ENCODE data around the gene SIGLEC8.
"Not testable (repeated sequence)": the region's sequence is repeated elsewhere in the genome, so short reads cannot be mapped to it uniquely, and the experiment has no call there.

The SIGLEC8 gene

DNA sequence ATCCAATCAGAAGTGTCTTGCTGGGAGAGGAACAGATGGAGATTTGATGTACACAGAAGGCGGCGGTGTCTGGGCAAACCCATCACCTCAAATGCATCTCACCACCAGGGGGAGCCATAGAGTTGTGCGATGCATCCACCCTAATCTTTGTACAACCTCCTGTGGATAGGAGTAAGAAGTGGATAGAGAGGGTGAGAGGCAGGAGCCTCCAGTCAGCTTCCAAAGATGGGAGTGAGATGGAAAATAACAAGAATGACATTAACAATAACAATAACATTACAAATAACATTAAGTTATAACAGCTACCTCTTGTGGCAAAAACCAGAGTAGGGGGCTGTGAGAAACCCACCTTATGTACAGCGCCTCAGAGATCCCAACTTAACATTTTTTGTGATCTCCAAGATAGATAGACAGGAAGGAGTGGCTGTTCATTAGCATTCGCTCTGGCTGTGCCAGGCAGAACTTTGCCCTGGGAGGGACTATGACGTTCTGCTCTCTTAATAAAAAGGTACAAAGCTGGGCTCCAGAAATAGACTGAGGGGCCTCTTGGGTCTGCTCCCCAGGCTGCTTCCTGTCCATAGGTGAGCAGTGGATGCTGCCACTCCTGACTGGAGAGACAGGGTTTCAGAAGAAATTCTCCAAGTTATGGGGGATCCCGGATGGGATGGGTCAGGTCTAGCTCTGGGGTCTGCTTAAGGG is 14.9 kb upstream of the SIGLEC8 start:
- DNase-seq (ENCODE audit: low read depth in 2 of 2): peak; percentile 71 to 79

DNA sequence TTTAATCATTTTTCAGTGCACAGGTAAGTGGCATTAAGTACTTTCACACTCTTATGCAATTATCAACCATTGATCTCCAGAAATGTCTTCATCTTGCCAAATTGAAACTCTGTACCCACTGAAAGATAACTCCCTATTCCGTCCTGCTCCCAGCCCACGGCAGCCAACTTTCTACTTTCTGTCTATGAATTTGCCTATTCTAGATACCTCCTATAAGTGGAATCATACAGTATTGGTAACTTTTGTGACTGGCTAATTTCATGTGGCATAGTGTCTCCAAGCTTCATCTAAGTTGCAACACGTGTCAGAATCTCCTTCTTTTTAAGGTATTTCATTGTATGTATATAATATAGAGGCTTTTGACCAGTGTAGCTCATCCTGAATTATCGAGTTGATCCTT is 14.4 kb upstream of the SIGLEC8 start:
- DNase-seq (ENCODE audit: low read depth in 2 of 2): no peak

DNA sequence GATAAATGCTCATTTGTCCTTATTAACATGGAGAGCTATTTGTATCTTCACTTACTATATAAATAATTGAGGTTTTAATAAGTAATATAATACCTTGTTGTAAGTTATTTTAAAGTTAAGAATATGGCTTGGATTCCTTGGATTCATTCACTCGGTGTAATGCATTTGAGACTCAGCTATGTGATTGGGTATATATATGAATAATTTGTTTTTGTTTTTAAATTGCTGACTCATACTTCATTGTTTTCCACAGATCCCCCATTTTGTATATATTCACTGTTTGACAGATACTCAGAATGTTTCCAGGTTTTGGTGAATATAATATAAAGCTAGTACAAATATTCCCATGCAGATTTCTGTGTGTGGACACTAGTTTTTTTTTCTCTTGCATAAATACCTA is 13.3 kb upstream of the SIGLEC8 start:
- DNase-seq (ENCODE audit: low read depth in 2 of 2): no peak

DNA sequence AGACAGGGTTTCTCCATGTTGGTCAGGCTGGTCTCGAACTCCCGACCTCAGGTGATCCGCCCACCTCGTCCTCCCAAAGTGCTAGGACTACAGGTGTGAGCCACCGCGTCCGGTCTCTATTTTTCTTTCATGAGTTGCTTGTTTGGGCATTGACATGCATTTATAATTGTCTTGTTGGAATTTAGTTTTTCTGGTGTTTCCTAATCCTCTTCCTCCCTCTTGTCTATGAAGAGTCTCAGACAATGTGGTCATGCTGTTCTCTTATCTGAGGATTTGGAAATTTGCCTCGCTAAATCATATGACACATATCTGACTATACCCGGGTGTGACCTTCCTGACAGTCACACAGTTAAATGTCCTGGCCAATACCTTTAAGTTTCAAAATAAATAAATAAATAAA is 12.7 kb upstream of the SIGLEC8 start:
- DNase-seq (ENCODE audit: low read depth in 2 of 2): no peak

DNA sequence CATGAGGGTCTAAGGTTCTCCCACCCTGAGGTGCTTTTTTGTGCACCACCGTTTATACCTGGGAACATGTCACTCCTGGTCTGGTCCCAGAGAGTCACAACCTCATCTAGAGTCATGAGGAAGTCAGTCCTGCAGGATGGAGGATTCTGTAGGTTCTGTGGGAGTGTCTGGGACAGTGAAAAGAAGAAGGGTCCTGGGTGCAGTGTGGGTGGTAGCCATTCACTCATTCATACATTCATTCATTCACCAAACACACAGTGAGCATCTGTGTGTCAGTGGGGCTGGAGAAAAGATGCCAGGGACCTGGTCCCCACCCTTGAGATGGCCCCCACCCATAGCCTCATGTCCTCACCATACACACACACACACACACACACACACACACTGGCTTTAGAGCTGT is 11.4 kb upstream of the SIGLEC8 start:
- DNase-seq (ENCODE audit: low read depth in 2 of 2): no peak

DNA sequence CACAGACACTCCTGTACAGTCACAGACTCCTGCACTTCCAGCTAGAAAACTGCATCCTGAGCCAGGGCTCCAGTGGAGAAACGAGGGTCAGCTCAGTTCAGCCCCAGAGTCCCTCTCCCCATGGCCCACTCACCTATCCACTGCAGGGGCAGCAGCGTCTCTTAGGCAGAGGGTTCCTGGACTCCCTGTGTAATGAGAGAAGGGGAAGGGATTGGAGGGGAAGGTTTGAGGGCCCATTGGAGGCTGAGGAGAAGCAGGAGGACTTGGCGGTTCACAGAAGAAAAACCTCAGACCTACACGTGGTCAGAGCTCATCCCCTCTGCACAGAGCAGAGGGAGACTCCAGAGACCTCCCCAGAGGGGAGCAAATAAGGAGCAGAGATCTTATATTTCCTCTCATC is 10.9 kb upstream of the SIGLEC8 start:
- no peak for DNase-seq (ENCODE audit: low read depth in 2 of 2)

DNA sequence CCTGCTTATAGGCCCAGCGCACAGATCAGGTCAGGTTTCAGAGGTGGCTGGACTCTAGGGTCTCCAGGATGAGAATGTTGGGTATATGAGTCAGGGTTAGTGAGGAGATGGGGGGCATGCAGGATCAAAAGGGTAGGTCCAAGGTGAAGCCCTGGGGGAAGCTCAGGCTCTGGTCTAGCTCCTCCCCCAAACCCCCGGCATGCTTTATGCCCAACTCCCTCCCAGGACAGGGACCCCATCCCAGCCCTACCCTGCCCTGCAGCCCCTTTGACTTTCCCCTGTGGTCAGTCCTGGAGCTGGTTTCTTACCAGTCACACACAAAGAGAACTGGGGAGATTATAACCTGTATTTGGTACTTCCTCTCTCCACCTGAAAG is 10.3 kb upstream of the SIGLEC8 start:
- DNase-seq (ENCODE audit: low read depth in 2 of 2): no peak

DNA sequence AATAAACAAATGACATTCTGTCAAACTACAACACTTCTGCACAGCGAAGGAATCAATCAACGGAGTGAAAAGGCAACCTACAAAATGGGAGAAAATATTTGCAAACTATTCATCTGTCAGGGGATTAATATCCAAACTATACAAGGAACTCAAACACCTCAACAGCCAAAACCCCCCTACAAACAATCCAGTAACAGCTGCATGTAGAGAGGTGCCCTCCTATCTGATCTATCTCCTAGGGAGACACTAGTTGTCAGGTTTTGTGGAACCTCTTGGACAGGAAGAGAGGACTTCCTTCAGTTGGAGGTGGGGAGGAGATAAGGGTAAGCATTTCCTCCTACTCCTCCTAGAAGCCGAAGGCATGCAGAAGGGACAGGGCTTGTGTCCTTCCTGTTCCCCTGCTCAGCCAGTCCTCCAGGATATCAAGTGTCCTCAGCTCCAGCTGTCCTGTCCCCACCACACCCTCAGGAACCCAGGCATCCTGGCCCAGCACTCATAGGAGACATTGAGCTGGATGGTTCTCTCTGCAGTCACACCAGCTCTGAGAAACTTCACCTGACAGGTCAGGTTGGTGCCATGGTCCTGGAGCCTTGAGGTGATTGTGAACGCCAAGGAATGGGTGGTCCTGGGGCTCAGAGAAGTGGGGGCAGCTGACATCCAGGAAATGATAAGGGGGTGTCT is 9.8 kb upstream of the SIGLEC8 start:
- no peak for DNase-seq (ENCODE audit: low read depth in 2 of 2)

DNA sequence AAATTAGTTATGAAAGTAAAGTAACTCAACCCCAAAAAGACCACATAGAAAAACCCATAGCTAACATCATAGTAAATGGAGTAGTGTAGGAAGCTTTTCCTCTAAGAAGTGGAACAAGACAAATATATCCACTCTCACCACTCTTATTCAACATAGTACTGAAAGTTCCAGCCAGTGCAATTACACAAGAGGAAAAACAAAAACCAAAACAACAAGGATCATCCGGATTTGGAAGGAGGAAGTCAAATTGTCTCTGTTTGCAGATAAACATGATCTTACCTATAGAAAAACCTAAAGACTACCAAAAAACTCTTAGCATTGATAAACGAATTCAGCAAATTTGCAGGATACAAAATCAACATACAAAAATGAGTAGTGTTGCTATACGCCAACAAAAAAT is 8.5 kb upstream of the SIGLEC8 start:
- DNase-seq (ENCODE audit: low read depth in 2 of 2): no peak

DNA sequence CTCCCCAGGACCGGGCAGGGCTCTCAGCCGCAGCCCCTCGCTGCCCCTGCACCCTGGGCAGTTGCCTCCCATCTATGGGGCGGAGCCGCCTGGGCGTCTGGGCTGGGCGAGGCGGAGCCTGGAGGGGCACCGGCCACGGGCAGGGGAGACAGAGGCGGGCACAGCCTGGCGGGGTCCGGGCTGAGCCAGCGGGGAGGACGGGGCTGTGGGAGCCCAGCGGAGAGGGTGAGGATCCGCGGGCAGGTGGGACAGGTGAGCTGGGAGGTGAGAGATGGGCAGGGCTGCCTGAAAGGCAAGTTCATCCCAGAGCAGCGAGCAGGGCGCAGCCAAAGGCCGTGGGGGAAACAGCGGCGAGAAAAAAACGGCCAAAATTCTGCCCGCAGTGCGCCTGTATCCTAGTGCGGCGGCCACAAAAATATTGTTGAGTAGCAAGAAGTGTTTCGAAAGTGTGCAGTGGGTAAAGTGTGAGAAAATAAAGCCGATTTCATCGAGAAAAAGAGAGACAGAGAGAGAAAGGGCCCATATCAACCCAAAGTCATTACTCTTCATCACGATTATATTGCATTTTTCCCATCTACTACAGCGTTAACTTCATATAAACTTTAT is 5.8 kb upstream of the SIGLEC8 start:
- not testable (repeated sequence) for DNase-seq (ENCODE audit: low read depth in 2 of 2)

DNA sequence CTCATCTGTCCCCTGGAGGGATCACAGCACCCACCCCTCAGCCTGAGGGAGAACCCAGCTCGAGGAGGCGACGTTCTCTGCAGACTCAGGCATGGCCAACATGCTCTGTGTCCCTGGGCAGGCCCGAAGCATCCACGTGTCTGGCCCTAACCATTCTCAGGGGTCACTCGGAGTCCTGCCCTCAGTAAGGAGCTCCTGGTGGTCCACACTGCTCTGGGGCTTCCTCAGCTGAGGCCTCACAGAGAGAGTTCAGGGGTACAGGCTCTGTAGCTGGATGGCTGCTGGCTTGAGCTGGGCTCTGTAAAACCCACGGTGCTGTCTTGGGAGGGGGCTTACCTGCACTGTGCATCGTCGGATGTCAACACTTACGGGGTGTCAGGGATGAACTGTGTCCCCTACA is 4.4 kb upstream of the SIGLEC8 start:
- DNase-seq (ENCODE audit: low read depth in 2 of 2): no peak

DNA sequence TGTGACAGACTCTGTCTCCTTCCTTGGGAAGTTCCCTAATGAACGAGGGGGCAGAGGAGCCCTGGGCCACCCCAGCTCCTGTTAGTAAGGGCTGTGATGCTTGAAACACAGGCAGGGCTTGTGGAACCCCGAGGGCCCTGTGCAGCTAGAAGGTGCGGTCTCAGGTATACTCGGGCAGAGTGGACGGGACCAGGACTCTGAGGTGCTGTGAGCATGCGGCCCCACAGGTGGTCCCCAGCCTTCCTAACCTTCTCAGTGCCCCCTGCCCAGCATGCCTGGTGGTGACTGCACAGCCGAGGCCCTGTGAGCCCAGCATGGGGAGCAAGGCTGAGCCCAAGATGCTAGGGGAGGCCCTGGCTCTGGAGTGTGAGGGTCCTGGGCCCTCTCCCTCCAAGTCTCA is 4.0 kb upstream of the SIGLEC8 start:
- no peak for DNase-seq (ENCODE audit: low read depth in 2 of 2)

DNA sequence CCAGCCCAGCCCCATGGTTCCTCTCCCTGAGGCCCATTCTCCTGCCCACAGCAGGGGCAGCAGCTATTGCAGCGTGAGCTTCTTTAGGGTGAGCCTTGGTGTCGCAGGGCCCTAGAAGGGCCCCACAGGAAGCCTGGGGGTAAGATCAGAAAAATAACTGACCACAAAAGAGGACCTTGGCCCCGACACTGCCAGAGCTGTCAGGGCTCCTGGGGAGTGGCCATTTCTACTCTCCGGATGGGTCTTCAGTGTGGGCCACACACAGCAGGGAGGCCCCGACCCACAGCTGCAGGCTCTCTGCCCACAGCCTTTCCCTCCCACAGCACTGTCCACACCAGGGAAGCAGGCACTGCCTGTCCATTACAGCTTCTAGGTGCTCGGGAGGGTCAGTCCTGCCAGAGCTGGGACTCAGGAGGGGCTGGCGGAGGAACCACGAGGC is 3.5 kb upstream of the SIGLEC8 start:
- DNase-seq (ENCODE audit: low read depth in 2 of 2): no peak

DNA sequence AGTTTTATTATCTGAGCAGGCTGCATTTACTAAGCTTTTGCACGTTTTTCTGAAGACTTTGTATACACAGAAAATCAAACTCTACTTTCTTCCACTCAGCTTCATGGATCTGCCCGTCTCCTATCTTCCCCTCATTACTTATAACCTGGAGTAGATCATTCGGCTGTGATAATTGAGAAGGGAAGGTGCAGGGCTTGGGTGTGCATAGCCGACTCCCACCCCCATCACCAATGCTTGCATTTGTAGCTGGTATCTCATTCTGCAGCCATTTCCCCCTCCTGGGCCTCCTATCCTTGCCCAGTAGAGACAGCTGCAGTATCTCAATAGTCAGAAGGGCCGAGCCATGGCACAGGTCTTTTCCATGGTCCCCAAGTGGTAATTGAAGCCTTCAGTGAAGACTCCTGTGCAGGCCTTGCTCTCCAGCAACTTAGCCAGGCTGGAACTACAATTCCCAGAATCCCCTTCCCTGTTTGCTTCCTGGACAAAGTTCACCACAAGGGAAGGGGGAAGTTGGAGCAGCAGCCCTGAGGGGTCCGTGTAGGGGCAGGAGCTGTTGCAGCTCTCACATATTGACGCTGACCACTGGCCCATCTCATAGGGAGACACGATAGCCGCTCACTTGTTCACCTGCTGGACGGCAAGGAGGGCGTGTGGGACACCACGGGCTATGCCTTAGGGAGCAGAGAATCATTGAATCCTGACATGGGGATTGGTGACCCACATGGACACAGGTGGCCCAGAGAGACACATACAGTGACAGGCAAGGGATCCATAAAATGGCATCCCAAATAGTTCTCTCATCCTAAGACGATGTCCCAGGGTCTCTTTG is 2.1 kb upstream of the SIGLEC8 start:
- no peak for DNase-seq (ENCODE audit: low read depth in 2 of 2)

DNA sequence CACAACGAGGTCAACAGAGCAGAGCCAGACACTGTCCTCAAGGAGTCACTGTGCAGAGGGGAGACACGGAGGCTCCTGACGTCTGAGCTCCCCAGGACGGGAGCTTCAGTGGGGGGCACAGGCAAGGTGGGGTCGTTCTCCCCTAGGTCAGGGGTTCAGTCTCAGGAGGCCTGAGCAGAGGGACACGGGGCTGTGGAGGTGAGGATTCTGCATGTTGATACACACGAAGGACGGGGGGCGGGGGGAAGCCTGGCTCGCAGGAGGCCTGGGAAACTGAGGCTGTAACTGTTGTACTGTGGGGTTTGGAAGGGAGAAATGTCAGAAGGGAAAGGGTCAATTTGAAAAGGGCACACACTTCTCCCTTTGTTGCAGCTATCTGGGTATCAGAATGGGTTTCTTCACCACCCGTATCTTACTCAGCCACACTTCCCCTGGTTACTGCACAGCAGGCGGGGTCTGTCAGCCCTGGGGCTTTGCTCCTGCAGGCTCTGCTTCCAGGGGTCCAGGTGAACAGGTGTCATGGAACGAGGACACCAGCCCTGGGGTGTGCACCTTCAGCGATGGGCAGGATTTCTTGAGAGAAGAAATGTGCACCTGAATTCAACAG is 748 bp upstream of the SIGLEC8 start:
- DNase-seq (ENCODE audit: low read depth in 2 of 2): no peak

DNA sequence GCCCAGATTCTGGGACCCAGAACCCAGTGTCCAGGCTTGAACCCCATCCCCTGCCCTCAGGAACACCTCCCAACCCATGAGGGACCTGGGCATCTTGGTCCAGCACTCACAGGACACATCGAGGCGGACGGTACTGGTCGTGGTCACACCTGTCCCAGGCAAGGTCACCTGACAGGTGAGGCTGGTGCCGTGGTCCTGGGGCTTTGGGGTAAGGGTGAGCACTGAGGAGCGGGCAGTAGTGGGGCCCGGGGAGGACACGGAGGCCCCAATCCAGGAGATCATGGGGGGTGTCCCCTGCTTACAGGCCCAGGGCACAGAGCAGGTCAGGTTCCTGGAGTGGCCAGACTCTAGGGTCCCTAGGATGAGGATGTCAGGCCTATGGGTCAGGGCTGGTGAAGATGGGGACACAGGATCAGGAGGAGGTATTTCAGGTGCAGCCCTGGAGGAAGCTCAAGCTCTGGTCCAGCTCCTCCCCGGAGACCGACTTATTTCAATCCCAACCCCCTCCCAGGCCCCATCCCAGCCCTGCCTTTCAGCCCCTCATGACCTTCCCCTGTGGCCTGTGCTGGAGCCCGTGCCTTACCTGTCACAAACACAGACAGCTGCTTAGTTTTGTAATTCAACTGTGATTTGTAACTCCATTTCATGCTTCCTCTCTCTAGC is 772 bp downstream of the SIGLEC8 start:
- DNase-seq (ENCODE audit: low read depth in 2 of 2): no peak

DNA sequence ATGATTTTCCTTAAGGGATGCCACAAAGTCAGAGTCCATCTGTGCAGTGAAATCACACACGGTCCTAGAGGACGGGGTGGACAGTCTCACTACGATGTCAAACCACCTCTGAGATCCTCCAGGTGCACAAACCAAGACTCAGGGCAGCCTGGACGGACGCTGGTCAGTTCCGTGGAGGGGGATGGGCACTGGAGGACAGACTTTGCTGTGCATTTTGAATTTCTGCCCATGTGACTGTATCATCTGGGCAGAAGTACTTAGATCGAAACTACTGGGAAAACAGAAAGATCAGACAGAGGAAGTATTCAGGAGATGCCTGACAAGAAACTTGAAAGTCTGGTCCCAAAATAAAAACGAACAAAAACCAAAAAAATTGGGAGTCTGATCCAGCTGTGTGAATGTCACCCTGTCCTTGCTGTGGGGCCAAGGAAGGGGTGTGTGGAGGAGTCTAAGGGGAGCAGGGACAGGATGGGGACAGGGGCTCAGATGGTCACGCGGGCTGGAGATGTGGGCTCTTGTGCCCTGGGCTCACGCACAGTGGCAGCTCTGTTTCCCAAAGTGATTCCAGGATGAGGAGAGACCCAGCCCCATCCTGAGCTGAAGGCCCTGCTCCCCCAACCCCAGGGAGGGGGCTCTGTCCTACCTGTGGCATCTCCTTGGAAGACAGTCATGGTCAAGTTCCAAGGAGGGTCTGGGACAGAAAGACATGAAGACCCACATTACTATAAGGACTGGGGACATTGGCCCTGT is 1.5 kb downstream of the SIGLEC8 start:
- DNase-seq (ENCODE audit: low read depth in 2 of 2): no peak

DNA sequence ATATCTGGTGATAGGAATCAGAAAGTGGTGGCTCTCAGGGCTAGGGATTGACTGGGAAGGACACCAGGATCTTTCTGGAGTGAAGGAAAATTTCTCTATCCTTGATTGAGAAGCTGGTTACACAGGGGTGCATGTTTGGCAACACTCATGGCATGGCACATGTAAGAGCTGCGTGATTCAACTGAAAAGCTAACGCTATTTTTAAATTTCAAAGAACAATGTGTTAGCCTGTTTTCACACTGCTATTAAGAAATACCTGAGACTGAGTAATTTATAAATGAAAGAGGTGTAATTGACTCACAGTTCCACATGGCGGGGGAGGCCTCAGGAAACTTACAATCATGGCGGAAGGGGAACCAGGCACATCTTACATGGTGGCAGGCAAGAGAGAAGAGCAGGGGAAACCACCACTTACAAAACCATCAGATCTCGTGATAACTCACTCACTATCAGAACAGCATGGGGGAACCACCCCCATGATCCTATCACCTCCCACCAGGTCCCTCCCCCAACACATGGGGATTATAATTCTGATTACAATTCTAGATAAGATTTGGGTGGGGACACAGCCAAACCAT is 7.4 kb downstream of the SIGLEC8 start:
- peak in 1 of 2 donors; percentile 49 for DNase-seq (ENCODE audit: low read depth in 2 of 2)

DNA sequence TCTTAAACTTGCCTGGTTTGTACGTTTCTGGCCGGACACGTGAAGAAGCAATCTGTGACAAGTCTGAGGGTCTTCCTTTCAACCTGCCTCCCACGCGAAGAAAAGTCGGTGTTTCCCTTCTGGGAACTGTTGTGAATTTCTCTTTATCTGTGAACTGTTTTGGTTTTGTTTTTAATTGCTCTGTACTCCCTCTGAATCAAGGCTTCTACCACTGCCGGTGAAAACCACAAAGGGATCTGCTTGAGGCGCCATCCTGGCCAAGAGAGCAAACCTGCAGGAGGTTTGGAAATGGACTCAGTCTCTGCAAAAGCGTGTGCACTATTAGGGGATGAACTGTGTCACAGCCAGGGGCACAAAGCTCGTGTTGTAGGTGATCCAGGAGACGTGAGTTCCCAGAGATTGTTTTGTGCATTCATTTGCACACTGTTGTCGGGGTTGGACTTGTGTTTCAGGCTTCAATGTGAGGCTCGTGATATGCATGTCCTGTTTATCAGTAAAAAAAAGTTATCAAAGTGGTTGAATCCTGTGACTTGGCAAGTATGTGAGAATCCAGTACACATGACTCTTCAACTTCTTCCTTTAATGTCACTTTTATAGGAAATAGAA is 9.7 kb downstream of the SIGLEC8 start:
- DNase-seq (ENCODE audit: low read depth in 2 of 2): peak in 1 of 2 donors; percentile 54

DNA sequence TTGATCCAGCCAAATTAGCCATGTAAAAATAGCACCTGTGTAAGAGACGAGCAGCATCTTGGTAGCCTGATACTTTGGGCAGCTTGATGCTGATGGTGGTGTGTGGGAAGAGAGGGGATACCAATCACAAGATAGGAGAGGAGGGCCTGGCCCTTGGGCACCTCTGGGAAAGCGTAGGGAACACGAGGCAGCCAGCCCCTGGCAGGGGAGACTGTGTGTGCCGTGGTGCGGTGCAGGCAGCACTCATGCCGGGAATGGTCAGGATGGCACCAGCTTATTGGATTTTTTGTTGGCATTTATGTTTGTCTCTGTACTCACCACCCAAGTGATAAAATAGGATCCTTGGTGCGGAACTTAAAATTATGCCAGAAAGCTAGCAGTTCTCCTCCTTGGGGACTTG is 10.2 kb downstream of the SIGLEC8 start:
- DNase-seq (ENCODE audit: low read depth in 2 of 2): no peak
